Measurements from ENCODE around the gene COLGALT1.
A peak's percentile ranks its signal among the peaks of the same experiment; 100 is the strongest.

COLGALT1 gene

DNA sequence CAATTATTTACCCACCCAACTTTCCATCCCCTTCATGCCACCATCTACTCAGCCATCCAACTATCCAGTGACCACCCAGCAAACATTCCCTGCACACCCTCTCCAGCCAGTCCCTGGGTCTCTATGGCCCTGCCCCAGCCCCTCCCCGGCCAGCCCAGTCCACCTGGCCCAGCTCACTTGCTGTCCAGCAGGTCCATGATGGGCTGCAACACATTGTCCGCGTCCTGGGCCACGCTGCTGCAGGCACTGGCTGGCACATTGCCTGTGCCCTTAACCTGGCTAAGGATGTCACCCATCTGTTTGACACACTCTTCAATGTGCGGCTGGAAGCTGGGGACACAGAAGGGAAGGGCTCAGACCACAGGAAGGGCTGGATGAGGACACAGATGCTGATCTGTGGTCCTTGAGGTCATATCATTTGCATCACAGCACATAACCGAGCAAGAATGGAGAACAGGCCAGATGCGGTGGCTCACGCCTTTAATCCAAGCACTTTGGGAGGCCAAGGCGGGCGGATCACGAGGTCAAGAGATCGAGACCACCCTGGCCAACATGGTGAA, 71.1 kb downstream of the COLGALT1 start:
- H3K4me3 ChIP-seq (ENCODE audit: low read depth, low read length), result no peak overlapping the region
- TF ChIP-seq ZNF692 (tag by site-specific recombination; IDR thresholded peaks at IDR 0.05) (no peak), OVOL3 (tag by site-specific recombination; IDR thresholded peaks at IDR 0.05) (no peak), ZNF112 (tag by site-specific recombination; IDR thresholded peaks at IDR 0.05) (no peak), SP2 (tag by site-specific recombination; IDR thresholded peaks at IDR 0.05) (no peak), HOXC10 (CRISPR knock-in tag; IDR thresholded peaks at IDR 0.05) (no peak), ZNF830 (tag by site-specific recombination; IDR thresholded peaks at IDR 0.05; ENCODE audit: low read depth) (no peak), ZNF488 (tag by site-specific recombination; IDR thresholded peaks at IDR 0.05) (no peak), YY2 (tag by site-specific recombination; IDR thresholded peaks at IDR 0.05) (no peak)
- CTCF ChIA-PET, result no interaction called here
- no peaks in the 10 kb centered on the region for H3K36me3 ChIP-seq (ENCODE audit: control insufficient read depth in 2 of 2, insufficient read depth in 1 of 2, low read length in 2 of 2)
- no peaks in the 10 kb centered on the region for H3K9me3 ChIP-seq (ENCODE audit: control insufficient read depth, insufficient read depth, low read depth, low read length)
- no peak overlapping the region for H3K27ac ChIP-seq (ENCODE audit: extremely low read depth, low read depth, low read length)
- POLR2A ChIA-PET, result no interaction called here
- H3K4me1 ChIP-seq (ENCODE audit: control insufficient read depth, insufficient read depth, low read length), result no peaks in the 10 kb centered on the region

- TF ChIP-seq ZNF398 (tag by site-specific recombination; IDR thresholded peaks at IDR 0.05), result no peak
- 0 out of 2 replicates have a peak, but pooled peaks have one; percentile 55 for TF ChIP-seq ZNF768 (tag by site-specific recombination; IDR thresholded peaks at IDR 0.05)
- no peaks in the 10 kb centered on the region for H3K36me3 ChIP-seq (ENCODE audit: control insufficient read depth in 2 of 2, insufficient read depth in 1 of 2, low read length in 2 of 2)
- H3K4me1 ChIP-seq (ENCODE audit: control insufficient read depth, insufficient read depth, low read length), result no peaks in the 10 kb centered on the region
- no peak overlapping the region for H3K4me3 ChIP-seq (ENCODE audit: low read depth, low read length)
- CTCF ChIA-PET, result interaction anchor here (0.8 kb wide), 1 partner anchor 21 kb away, joined by 3 read pairs; no protein-coding TSS in a partner anchor
- POLR2A ChIA-PET, result interaction anchor here (0.6 kb wide), 1 partner anchor 1014 kb away, joined by 3 read pairs; no protein-coding TSS in a partner anchor
- H3K9me3 ChIP-seq (ENCODE audit: control insufficient read depth, insufficient read depth, low read depth, low read length), result no peaks in the 10 kb centered on the region
- H3K27ac ChIP-seq (ENCODE audit: extremely low read depth, low read depth, low read length), result no peak overlapping the region
These were observed 71.7 kb downstream of the COLGALT1 start for GRCh38 chr19:17627161-17627560.

DNA sequence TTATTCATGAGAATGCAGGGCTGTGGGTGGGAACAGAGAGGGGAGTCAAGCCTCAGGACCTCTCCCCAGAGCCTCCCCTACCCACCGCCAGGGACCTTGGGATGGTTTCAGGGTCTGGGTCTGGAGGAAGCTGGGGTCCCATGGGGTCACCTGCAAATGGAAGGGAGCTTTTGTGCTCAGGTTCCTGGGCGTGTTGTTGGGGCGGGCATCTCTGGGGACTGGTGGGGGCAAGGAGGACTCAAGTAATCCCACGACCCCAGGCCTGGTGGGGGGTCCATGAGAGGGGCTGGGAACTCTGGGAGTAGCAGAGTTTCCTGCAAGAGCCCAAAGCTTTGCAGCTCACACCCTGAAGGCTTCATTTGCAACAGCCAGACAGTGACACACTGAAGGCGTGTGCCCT, 72.5 kb downstream of the COLGALT1 start:
- H3K4me1 ChIP-seq (ENCODE audit: control insufficient read depth, insufficient read depth, low read length), result no peaks in the 10 kb centered on the region
- TF ChIP-seq ZNF19 (tag by site-specific recombination; IDR thresholded peaks at IDR 0.05; ENCODE audit: low read depth) (no peak), ZNF529 (tag by site-specific recombination; IDR thresholded peaks at IDR 0.05; ENCODE audit: insufficient replicate concordance) (no peak), ZNF211 (tag by site-specific recombination; IDR thresholded peaks at IDR 0.05; ENCODE audit: low read depth) (no peak), ZNF248 (tag by site-specific recombination; IDR thresholded peaks at IDR 0.05) (no peak), ZNF501 (tag by site-specific recombination; IDR thresholded peaks at IDR 0.05) (no peak), SALL2 (tag by site-specific recombination; IDR thresholded peaks at IDR 0.05; ENCODE audit: borderline replicate concordance) (no peak), FEZF1 (tag by site-specific recombination; IDR thresholded peaks at IDR 0.05) (no peak), ZNF354C (tag by site-specific recombination; IDR thresholded peaks at IDR 0.05; ENCODE audit: borderline replicate concordance, low read depth) (no peak)
- TF ChIP-seq, protein P1, sequence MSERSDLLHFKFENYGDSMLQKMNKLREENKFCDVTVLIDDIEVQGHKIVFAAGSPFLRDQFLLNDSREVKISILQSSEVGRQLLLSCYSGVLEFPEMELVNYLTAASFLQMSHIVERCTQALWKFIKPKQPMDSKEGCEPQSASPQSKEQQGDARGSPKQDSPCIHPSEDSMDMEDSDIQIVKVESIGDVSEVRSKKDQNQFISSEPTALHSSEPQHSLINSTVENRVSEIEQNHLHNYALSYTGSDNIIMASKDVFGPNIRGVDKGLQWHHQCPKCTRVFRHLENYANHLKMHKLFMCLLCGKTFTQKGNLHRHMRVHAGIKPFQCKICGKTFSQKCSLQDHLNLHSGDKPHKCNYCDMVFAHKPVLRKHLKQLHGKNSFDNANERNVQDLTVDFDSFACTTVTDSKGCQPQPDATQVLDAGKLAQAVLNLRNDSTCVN (tag by site-specific recombination; optimal IDR thresholded peaks at IDR 0.05), result no peak
- H3K36me3 ChIP-seq (ENCODE audit: control insufficient read depth in 2 of 2, insufficient read depth in 1 of 2, low read length in 2 of 2), result no peaks in the 10 kb centered on the region
- H3K27ac ChIP-seq (ENCODE audit: extremely low read depth, low read depth, low read length), result no peak overlapping the region
- H3K4me3 ChIP-seq (ENCODE audit: low read depth, low read length), result no peak overlapping the region
- POLR2A ChIA-PET, result no interaction called here
- no peaks in the 10 kb centered on the region for H3K9me3 ChIP-seq (ENCODE audit: control insufficient read depth, insufficient read depth, low read depth, low read length)
- CTCF ChIA-PET, result interaction anchor here (0.6 to 0.8 kb wide), 2 partner anchors 22 to 212 kb away, joined by 3 read pairs; no protein-coding TSS in a partner anchor
